CD4-positive, alpha-beta memory T cell (primary cell): Measurements from ENCODE around the gene ARTN. TPM values are rescaled to one million over a fixed set of nuclear protein-coding genes. Genes with fewer than 3 reads are reported as not detected.

ENCODE experiments used
- CTCF ChIA-PET: fragments of 350-600 bp; sonication (Branson Sonifier 250); formaldehyde crosslinking; loops from one replicate; lab custom pipeline; 2021; ENCODE audit warnings: inconsistent platforms; ENCODE audit not compliant: partially characterized antibody; lab: Charles Lee
- POLR2A ChIA-PET: fragments of 350-600 bp; sonication (Branson Sonifier 250); formaldehyde crosslinking; loops from one replicate; lab custom pipeline; 2021; ENCODE audit not compliant: partially characterized antibody; lab: Charles Lee
- DNase-seq, 5 donors: peaks; one replicate each; pipeline versions ENCODE4 v3.0.0 to v3.0.0-alpha.2; 2020 to 2022; ENCODE audit warnings: mixed read lengths in 1 of 5
- H3K27ac ChIP-seq: one replicate; pipeline ENCODE4 v1.7.0; 2013; ENCODE audit warnings: low read depth, low read length
- H3K27me3 ChIP-seq: 2 replicates; pipeline ENCODE4 v1.7.0; 2013; ENCODE audit warnings: mild to moderate bottlenecking, low read length, moderate library complexity; ENCODE audit not compliant: insufficient read depth
- H3K36me3 ChIP-seq: 2 replicates; pipeline ENCODE4 v1.7.0; 2013; ENCODE audit warnings: mild to moderate bottlenecking, low read length, moderate library complexity; ENCODE audit not compliant: insufficient read depth
- H3K4me1 ChIP-seq: 2 replicates; pipeline ENCODE4 v1.7.0; 2013; ENCODE audit warnings: mild to moderate bottlenecking, low read length, moderate library complexity; ENCODE audit not compliant: insufficient read depth
- H3K4me3 ChIP-seq, 2 donors: one replicate each; pipeline ENCODE4 v1.7.0; 2013; ENCODE audit warnings: low read length in 2 of 2, mild to moderate bottlenecking in 1 of 2
- H3K9me3 ChIP-seq, 2 donors: one replicate each; pipeline ENCODE4 v1.7.0; 2013; ENCODE audit warnings: low read length in 2 of 2, control low read depth in 1 of 2; ENCODE audit not compliant: control insufficient read depth in 1 of 2
- H3K27ac Mint-ChIP-seq, 7 donors: one replicate each; pipeline ENCODE4 v1.8.0; 2020 to 2021; ENCODE audit warnings: mixed read lengths in 7 of 7, mild to moderate bottlenecking in 6 of 7, inconsistent platforms in 3 of 7, moderate library complexity in 3 of 7
- H3K27me3 Mint-ChIP-seq, 2 donors: one replicate each; pipeline ENCODE4 v1.8.0; 2020 to 2021; ENCODE audit warnings: mixed read lengths in 2 of 2
- H3K36me3 Mint-ChIP-seq, 2 donors: one replicate each; pipeline ENCODE4 v1.8.0; 2020 to 2021; ENCODE audit warnings: mixed read lengths in 2 of 2, inconsistent platforms in 1 of 2, mild to moderate bottlenecking in 1 of 2
- H3K4me1 Mint-ChIP-seq, 4 donors: one replicate each; pipeline ENCODE4 v1.8.0; 2020 to 2021; ENCODE audit warnings: mixed read lengths in 4 of 4, mild to moderate bottlenecking in 1 of 4
- H3K4me3 Mint-ChIP-seq, 8 donors: one replicate each; pipeline ENCODE4 v1.8.0; 2020 to 2021; ENCODE audit warnings: mixed read lengths in 8 of 8, mild to moderate bottlenecking in 7 of 8, moderate library complexity in 6 of 8, inconsistent platforms in 3 of 8
- H3K9me3 Mint-ChIP-seq, 8 donors: one replicate each; pipeline ENCODE4 v1.8.0; 2020 to 2021; ENCODE audit warnings: mixed read lengths in 8 of 8, mild to moderate bottlenecking in 5 of 8, inconsistent platforms in 3 of 8, moderate library complexity in 1 of 8
- intact Hi-C: fragments of 100-400 bp; cut with micrococcal nuclease; formaldehyde crosslinking; loops from one replicate; pipeline ENCODE4 v1.15.1; 2023
- polyA plus RNA-seq, 2 donors: library from polyadenylated mRNA; unstranded; fragments of 300-500 nt; fragmentation: Illumina TruSeq; gene quantifications; one replicate each; pipeline ENCODE4 v1.2.3, GENCODE V29; 2021
- total RNA-seq, 2 experiments: library from RNA; stranded (reverse); gene quantifications; one replicate each; pipeline ENCODE4 v1.2.3, GENCODE V29; 2021

ARTN gene
- total and polyA plus RNA-seq, 4 experiments from 2014 or later: 0.41 TPM; not detected in 3

DNA sequence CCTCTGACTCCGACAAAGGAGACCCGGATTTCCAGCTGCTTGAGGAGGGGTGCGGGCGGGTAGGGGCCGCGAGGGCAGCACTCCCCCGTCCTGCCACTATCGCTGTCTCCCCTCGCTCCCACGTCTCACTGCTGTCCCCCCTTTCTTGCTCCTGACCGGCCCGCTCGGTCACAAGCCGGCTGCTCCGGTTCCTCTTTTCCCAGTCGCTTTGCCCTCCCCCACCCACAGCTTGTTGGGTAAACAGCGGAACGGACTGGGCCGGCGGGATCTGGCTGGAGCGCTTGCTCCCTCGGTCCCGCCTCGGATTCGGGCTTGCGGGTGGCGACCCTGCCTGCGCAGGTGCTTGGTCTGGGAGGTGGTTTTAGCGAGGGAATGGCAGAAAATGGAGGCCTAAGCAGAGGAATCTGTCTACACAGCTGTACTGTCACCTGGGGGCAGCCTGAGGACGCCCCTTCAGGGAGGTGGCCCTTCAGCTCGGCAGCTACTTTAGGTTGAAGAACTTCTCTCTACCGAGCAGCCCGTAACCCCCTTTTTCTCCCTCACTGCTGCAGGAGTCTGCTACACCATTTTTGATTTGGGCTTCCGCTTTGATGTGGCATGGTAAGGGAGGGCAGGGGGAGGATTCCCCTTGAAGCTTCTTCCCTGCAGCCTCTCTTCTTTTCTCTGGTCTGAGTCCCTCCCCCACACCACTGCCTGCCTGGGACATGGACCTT lies 41.8 kb downstream of the ARTN start:
- H3K27ac Mint-ChIP-seq: peak overlapping the region; percentile 87 to 98 (median 95)
- peak overlapping the region; percentile 90 to 98 (median 93) for H3K4me3 Mint-ChIP-seq
- DNase-seq: peak; percentile 48 to 70 (median 50)
- no peaks in the 10 kb centered on the region for H3K9me3 Mint-ChIP-seq
- Histone ChIP-seq H3K9me3 (no peaks in the 10 kb centered on the region), H3K36me3 (peaks cover 29% of the 10 kb centered on the region), H3K4me3 (peak overlapping the region; percentile 90 to 96), H3K4me1 (peaks cover 54% of the 10 kb centered on the region), H3K27ac (peak overlapping the region; percentile 83), H3K27me3 (no peaks in the 10 kb centered on the region)
- H3K27me3 Mint-ChIP-seq: no peaks in the 10 kb centered on the region
- peaks cover 24 to 52% of the 10 kb centered on the region in 2 donors for H3K36me3 Mint-ChIP-seq
- CTCF ChIA-PET: interaction anchor here (1.1 to 1.8 kb wide), 4 partner anchors 15 to 31 kb away, joined by 4 to 8 read pairs (median 6); no protein-coding TSS in a partner anchor
- intact Hi-C loops: loop anchor here (1.0 kb wide), 1 partner anchor 16 kb away; the partner anchor contains the start of gene CCDC24
- POLR2A ChIA-PET: interaction anchor here (0.9 to 5.7 kb wide), 10 partner anchors 11 to 803 kb away, joined by 3 to 44 read pairs (median 6); partner anchors contain the start of genes CCDC24, CFAP57, EBNA1BP2 and IPO13
- H3K4me1 Mint-ChIP-seq: peaks cover 40 to 73% (median 55%) of the 10 kb centered on the region in 4 donors

DNA sequence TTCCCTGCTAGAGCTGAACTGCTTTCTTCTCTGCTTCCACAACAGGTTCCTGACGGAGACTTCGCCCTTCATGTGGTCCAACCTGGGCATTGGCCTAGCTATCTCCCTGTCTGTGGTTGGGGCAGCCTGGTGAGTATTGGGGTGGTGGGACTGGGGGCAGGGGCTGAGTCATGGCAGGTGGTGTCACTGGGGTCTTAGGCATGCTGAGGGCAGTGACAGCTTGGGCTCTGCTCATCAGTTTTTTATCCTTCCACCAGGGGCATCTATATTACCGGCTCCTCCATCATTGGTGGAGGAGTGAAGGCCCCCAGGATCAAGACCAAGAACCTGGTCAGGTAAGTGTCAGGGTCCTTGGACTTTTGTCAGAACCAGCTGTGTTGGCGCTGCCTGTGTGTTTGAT lies 42.4 kb downstream of the ARTN start:
- POLR2A ChIA-PET: interaction anchor here (1.0 to 5.7 kb wide), 6 partner anchors 13 to 656 kb away, joined by 4 to 44 read pairs (median 8); partner anchors contain the start of genes CCDC24, IPO13 and ST3GAL3

DNA sequence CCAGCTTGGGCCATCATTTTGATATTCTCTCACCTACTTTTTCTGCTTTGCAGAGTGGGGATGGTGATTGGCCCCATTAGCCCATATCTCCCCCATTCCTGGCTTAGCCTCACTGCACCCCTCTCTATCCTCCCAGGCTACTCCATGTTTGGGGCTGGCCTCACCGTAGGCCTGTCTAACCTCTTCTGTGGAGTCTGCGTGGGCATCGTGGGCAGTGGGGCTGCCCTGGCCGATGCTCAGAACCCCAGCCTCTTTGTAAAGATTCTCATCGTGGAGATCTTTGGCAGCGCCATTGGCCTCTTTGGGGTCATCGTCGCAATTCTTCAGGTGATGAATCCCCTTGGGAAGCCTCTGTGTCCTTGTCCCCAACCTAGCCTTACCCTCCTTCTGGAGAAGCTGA lies 43.3 kb downstream of the ARTN start:
- Histone ChIP-seq H3K36me3 (peaks cover 29% of the 10 kb centered on the region), H3K27ac (no peak overlapping the region), H3K4me3 (no peak overlapping the region), H3K27me3 (no peaks in the 10 kb centered on the region), H3K9me3 (no peaks in the 10 kb centered on the region), H3K4me1 (peaks cover 48% of the 10 kb centered on the region)
- H3K4me1 Mint-ChIP-seq: peaks cover 37 to 68% (median 53%) of the 10 kb centered on the region in 4 donors
- peak overlapping the region; percentile 22 to 98 (median 70) for H3K4me3 Mint-ChIP-seq
- peak overlapping the region in 2 of 7 donors; percentile 70 to 96 for H3K27ac Mint-ChIP-seq
- POLR2A ChIA-PET: interaction anchor here (1.1 to 3.0 kb wide), 3 partner anchors 12 to 54 kb away, joined by 4 to 11 read pairs (median 6); no protein-coding TSS in a partner anchor
- H3K27me3 Mint-ChIP-seq: no peaks in the 10 kb centered on the region
- peaks cover 24 to 52% of the 10 kb centered on the region in 2 donors for H3K36me3 Mint-ChIP-seq
- intact Hi-C loops: no loop called here
- CTCF ChIA-PET: no interaction called here
- DNase-seq: no peak
- H3K9me3 Mint-ChIP-seq: no peaks in the 10 kb centered on the region

More for the DNA sequence above, 42.4 kb downstream of the ARTN start:
- Mint-ChIP-seq H3K36me3 (peaks cover 24 to 52% of the 10 kb centered on the region in 2 donors), H3K4me1 (peaks cover 38 to 71% (median 54%) of the 10 kb centered on the region in 4 donors), H3K27ac (peak overlapping the region; percentile 87 to 98 (median 95)), H3K9me3 (no peaks in the 10 kb centered on the region), H3K27me3 (no peaks in the 10 kb centered on the region), H3K4me3 (peak overlapping the region; percentile 90 to 98 (median 93))
- Histone ChIP-seq H3K4me1 (peaks cover 48% of the 10 kb centered on the region), H3K27ac (peak overlapping the region; percentile 83), H3K36me3 (peaks cover 29% of the 10 kb centered on the region), H3K9me3 (no peaks in the 10 kb centered on the region), H3K27me3 (no peaks in the 10 kb centered on the region), H3K4me3 (peak overlapping the region in 1 of 2 donors; percentile 96)
- DNase-seq: no peak
- intact Hi-C loops: no loop called here
- CTCF ChIA-PET: interaction anchor here (1.1 to 1.8 kb wide), 3 partner anchors 29 to 30 kb away, joined by 4 to 7 read pairs (median 5); no protein-coding TSS in a partner anchor

DNA sequence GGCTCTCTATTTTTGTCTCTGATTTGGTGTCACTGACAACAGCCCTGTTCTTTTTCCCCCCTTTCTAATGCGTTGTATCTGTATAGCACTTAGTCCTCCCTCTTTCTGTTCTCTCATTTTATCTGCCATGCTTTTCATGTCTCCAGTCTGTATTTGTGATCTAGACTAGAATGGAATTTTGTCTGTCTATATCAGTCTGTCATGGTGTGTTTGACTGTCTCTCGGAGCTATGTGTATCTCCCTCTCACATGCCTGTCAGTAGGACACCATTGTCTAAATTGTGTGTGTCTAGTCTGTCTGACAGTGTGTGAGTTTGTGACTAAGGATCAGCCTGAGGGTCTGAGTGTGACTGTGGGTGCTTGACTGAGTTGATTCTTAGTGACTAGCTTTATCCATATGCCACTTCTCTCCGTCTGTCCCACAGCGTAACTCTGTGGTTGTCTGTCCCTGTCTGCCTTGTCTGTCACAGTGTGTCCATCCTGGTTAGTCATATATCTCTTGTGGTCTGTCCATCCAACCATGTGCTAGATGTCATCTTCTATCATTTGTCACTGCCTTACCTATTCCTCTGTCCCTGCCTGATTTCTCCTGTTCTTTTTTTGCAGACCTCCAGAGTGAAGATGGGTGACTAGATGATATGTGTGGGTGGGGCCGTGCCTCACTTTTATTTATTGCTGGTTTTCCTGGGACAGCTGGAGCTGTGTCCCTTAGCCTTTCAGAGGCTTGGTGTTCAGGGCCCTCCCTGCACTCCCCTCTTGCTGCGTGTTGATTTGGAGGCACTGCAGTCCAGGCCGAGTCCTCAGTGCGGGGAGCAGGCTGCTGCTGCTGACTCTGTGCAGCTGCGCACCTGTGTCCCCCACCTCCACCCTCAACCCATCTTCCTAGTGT lies 44.0 kb downstream of the ARTN start:
- peak overlapping the region; percentile 5 to 98 (median 76) for H3K4me3 Mint-ChIP-seq
- no peaks in the 10 kb centered on the region for H3K27me3 Mint-ChIP-seq
- peak overlapping the region in 4 of 7 donors; percentile 0 to 96 (median 31) for H3K27ac Mint-ChIP-seq
- H3K36me3 Mint-ChIP-seq: peaks cover 24 to 50% of the 10 kb centered on the region in 2 donors
- no peaks in the 10 kb centered on the region for H3K9me3 ChIP-seq
- ChIA-PET CTCF (no interaction called here), POLR2A (interaction anchor here (1.0 to 3.0 kb wide), 3 partner anchors 10 to 15 kb away, joined by 3 to 11 read pairs (median 4); no protein-coding TSS in a partner anchor)
- peaks cover 39 to 68% (median 51%) of the 10 kb centered on the region in 4 donors for H3K4me1 Mint-ChIP-seq
- peaks cover 48% of the 10 kb centered on the region for H3K4me1 ChIP-seq
- H3K9me3 Mint-ChIP-seq: no peaks in the 10 kb centered on the region
- H3K27ac ChIP-seq: no peak overlapping the region
- H3K27me3 ChIP-seq: no peaks in the 10 kb centered on the region
- no peak for DNase-seq
- intact Hi-C loops: no loop called here
- no peak overlapping the region for H3K4me3 ChIP-seq
- peaks cover 25% of the 10 kb centered on the region for H3K36me3 ChIP-seq

DNA sequence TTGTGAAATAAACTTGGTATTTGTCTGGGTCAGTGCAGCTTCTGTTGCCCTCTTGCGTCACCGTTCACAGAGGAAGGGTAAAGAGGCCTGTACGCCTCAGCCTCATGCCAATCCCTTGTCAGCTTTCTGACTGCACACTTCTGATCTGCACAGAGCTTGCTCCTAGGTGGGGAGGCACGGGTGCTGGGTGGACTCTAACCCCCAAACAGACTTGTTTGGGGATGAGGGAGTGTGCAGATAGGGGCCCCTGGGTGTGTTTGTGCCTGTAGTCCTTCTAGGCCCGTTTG lies 44.6 kb downstream of the ARTN start:
- no peaks in the 10 kb centered on the region for H3K27me3 Mint-ChIP-seq
- Histone ChIP-seq H3K27me3 (no peaks in the 10 kb centered on the region), H3K4me3 (no peak overlapping the region), H3K9me3 (no peaks in the 10 kb centered on the region), H3K4me1 (peaks cover 48% of the 10 kb centered on the region), H3K27ac (no peak overlapping the region), H3K36me3 (peaks cover 23% of the 10 kb centered on the region)
- CTCF ChIA-PET: no interaction called here
- peaks cover 40 to 66% (median 51%) of the 10 kb centered on the region in 4 donors for H3K4me1 Mint-ChIP-seq
- peak overlapping the region in 6 of 7 donors; percentile 62 to 96 (median 71) for H3K27ac Mint-ChIP-seq
- POLR2A ChIA-PET: interaction anchor here (1.0 kb wide), 1 partner anchor 9 kb away, joined by 3 read pairs; no protein-coding TSS in a partner anchor
- H3K9me3 Mint-ChIP-seq: no peaks in the 10 kb centered on the region
- H3K4me3 Mint-ChIP-seq: peak overlapping the region; percentile 58 to 98 (median 82)
- intact Hi-C loops: no loop called here
- peaks cover 21 to 47% of the 10 kb centered on the region in 2 donors for H3K36me3 Mint-ChIP-seq
- no peak for DNase-seq

DNA sequence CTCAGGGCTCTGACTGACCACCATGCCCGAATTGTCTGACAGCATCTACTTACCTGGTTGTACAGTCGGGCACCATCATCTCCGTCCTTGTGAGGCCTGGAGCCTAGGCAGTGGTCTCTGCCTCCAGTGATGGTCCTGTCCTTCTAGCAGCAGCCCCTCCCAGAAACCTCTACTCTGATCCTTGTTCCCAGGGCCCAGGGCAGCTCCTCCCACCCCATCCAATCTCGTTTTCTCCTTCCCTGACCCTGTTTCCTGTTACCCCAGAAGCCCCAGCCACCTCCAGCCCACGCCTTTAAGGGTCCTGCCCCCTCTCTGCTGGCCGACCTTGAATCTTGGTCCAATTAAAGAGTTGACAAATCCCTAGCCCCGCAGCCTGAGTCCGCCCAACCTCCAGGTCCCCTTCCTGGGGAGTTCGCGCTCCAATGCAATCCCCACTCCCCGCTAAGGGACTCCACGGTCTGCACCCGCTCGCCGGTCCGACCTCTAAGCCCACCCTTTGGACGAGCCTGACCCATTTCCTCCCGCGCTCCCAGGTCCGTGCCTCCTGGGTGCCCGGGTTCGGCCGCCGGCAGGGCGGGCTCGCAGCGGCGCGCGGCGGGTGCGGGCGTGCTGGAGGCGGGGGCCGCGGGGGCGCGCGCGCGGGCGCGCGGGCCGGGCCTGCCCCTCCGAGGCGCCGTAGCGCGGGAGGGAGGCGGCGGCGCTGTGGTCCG lies 45.1 kb downstream of the ARTN start, which contains the start of gene B4GALT2:
Gene B4GALT2, plus strand, starts transcription at position 660 of the 710 bp plus-strand sequence. CDS start 1,951 bp downstream, outside the sequence.
- ChIA-PET POLR2A (interaction anchor here (1.0 kb wide), 1 partner anchor 9 kb away, joined by 3 read pairs; no protein-coding TSS in a partner anchor), CTCF (no interaction called here)
- Mint-ChIP-seq H3K4me3 (peak within 1 kb of the TSS; percentile 85 to 98 (median 88)), H3K27me3 (no peaks in the 10 kb centered on the region), H3K4me1 (peaks cover 38 to 61% (median 47%) of the 10 kb centered on the region in 4 donors), H3K36me3 (peaks cover 21 to 45% of the 10 kb centered on the region in 2 donors), H3K27ac (peak within 1 kb of the TSS; percentile 68 to 96 (median 88)), H3K9me3 (no peaks in the 10 kb centered on the region)
- no peaks in the 10 kb centered on the region for H3K27me3 ChIP-seq
- peaks cover 47% of the 10 kb centered on the region for H3K4me1 ChIP-seq
- peak in 2 of 5 donors; percentile 22 to 38 for DNase-seq
- H3K27ac ChIP-seq: no peak within 1 kb of the TSS
- peak within 1 kb of the TSS in 1 of 2 donors; percentile 45 for H3K4me3 ChIP-seq
- H3K36me3 ChIP-seq: peaks cover 23% of the 10 kb centered on the region
- H3K9me3 ChIP-seq: no peaks in the 10 kb centered on the region
- intact Hi-C loops: no loop called here
